GM18526 (cell line): ENCODE results near the gene TCF7L1.

Experiments used
- POLR2A ChIP-seq: IDR thresholded peaks from 3 replicates; pipeline ENCODE4 v1.6.1; 2011; ENCODE audit not compliant: insufficient read length; ENCODE audit errors: extremely low read depth

Gene TCF7L1

GRCh38 chr2:85132834-85133637 is at the start of gene TCF7L1:
Gene TCF7L1, plus strand, starts transcription at chr2:85133392. Its CDS starts 293 bp downstream, at chr2:85133685.
- TF ChIP-seq POLR2A = no peak

GRCh38 chr2:85085563-85085962 is 47.6 kb upstream of the TCF7L1 start:
- TF ChIP-seq POLR2A = no peak

- TF ChIP-seq POLR2A = no peak
Measured at GRCh38 chr2:85087541-85087940, 45.7 kb upstream of the TCF7L1 start.

GRCh38 chr2:85088921-85089320 is 44.3 kb upstream of the TCF7L1 start:
- TF ChIP-seq POLR2A = no peak

- TF ChIP-seq POLR2A = no peak
Measured at GRCh38 chr2:85089585-85089984, 43.6 kb upstream of the TCF7L1 start.

- TF ChIP-seq POLR2A = no peak
Measured at GRCh38 chr2:85091838-85092237, 41.4 kb upstream of the TCF7L1 start.

- no peak for TF ChIP-seq POLR2A
Measured at GRCh38 chr2:85095094-85095493, 38.1 kb upstream of the TCF7L1 start.

- TF ChIP-seq POLR2A = no peak
Measured at GRCh38 chr2:85096616-85097015, 36.6 kb upstream of the TCF7L1 start.

- TF ChIP-seq POLR2A = no peak
Measured at GRCh38 chr2:85104228-85104627, 29.0 kb upstream of the TCF7L1 start.

- no peak for TF ChIP-seq POLR2A
Measured at GRCh38 chr2:85106489-85107180, 26.6 kb upstream of the TCF7L1 start.

- no peak for TF ChIP-seq POLR2A
Measured at GRCh38 chr2:85110991-85111560, 22.1 kb upstream of the TCF7L1 start.

GRCh38 chr2:85111819-85112281 is 21.3 kb upstream of the TCF7L1 start:
- TF ChIP-seq POLR2A = no peak

GRCh38 chr2:85112906-85113625 is 20.1 kb upstream of the TCF7L1 start:
- TF ChIP-seq POLR2A = no peak

- no peak for TF ChIP-seq POLR2A
Measured at GRCh38 chr2:85114586-85115330, 18.4 kb upstream of the TCF7L1 start.

- TF ChIP-seq POLR2A = no peak
Measured at GRCh38 chr2:85116207-85116606, 17.0 kb upstream of the TCF7L1 start.
